Heart left ventricle (tissue), 16 donors: ENCODE measurements around the gene IL37. TPM values are rescaled to one million over a fixed set of nuclear protein-coding genes. Genes with fewer than 3 reads are reported as not detected.
"Not testable (repeated sequence)": the region's sequence is repeated elsewhere in the genome, so short reads cannot be mapped to it uniquely, and the experiment has no call there.

Experiments used
- ATAC-seq, 4 donors: fragments of 200-7000 bp; cut with Tn5 transposase; one replicate each; pipeline ENCODE4 v1.9.1; 2020 to 2022; ENCODE audit warnings: moderate library complexity in 4 of 4, mild to moderate bottlenecking in 3 of 4, moderate number of reproducible peaks in 1 of 4
- DNase-seq, 5 donors: peaks; one replicate each; pipeline ENCODE4 v3.0.0-alpha.2; 2020
- H3K27ac ChIP-seq, 12 donors: fragments of 200-600 bp; sonication (generic) in 4 of 12; one replicate each; pipeline versions ENCODE4 v1.5.0 to v1.8.0; 2016 to 2022; ENCODE audit warnings: mild to moderate bottlenecking in 2 of 12
- H3K27me3 ChIP-seq, 9 donors: fragments of 200-600 bp; sonication (generic) in 2 of 9; one replicate each; pipeline versions ENCODE4 v1.5.1 to v1.8.0; 2016 to 2022; ENCODE audit warnings: mild to moderate bottlenecking in 3 of 9
- H3K36me3 ChIP-seq, 9 donors: fragments of 200-600 bp; sonication (generic) in 2 of 9; one replicate each; pipeline versions ENCODE4 v1.5.0 to v1.8.0; 2018 to 2022; ENCODE audit warnings: mild to moderate bottlenecking in 2 of 9
- H3K4me1 ChIP-seq, 12 donors: fragments of 200-600 bp; sonication (generic) in 4 of 12; one replicate each; pipeline versions ENCODE4 v1.5.0 to v1.8.0; 2016 to 2022; ENCODE audit warnings: mild to moderate bottlenecking in 3 of 12
- H3K4me3 ChIP-seq, 12 donors: fragments of 200-600 bp; sonication (generic) in 4 of 12; one replicate each; pipeline versions ENCODE4 v1.5.0 to v1.8.0; 2017 to 2022; ENCODE audit warnings: mild to moderate bottlenecking in 9 of 12, moderate library complexity in 4 of 12
- H3K9me3 ChIP-seq, 12 donors: fragments of 200-600 bp; sonication (generic) in 4 of 12; one replicate each; pipeline versions ENCODE4 v1.5.0 to v1.8.0; 2016 to 2022; ENCODE audit warnings: mild to moderate bottlenecking in 1 of 12
- CTCF ChIP-seq, 12 donors: fragments of 200-600 bp; sonication (generic) in 4 of 12; IDR thresholded peaks; one replicate each; pipeline versions ENCODE4 v1.5.0 to v1.8.0; 2018 to 2022; ENCODE audit warnings: antibody characterized with exemption in 12 of 12, mild to moderate bottlenecking in 5 of 12
- POLR2A ChIP-seq, 2 donors: fragments of 450-650 bp; IDR thresholded peaks; one replicate each; pipeline ENCODE4 v1.6.1; 2017; ENCODE audit warnings: antibody characterized with exemption in 2 of 2, mild to moderate bottlenecking in 2 of 2, moderate library complexity in 2 of 2
- WGBS, 4 donors: extraction: QIAGEN DNeasy Blood & Tissue Kit in 2 of 4; methylation state at CpG; one replicate each; pipeline versions ENCODE4 v1.1.5 to v1.1.7; 2013 to 2018; 5-methylcytosine and 5-hydroxymethylcytosine counted together
- intact Hi-C, 10 donors: fragments of 100-400 bp; cut with DNase I; formaldehyde crosslinking; loops; one replicate each; pipeline versions ENCODE4 v1.11.1 to v1.14.2; 2022
- polyA plus RNA-seq, 2 donors: library from polyadenylated mRNA; stranded (reverse); fragments of 200-250 nt; gene quantifications; one replicate each; pipeline ENCODE4 v1.2.3, GENCODE V29; 2013
- total RNA-seq, 9 donors: library from RNA; depleted of rRNA in 2 of 9; stranded (reverse); fragments of >200 nt in 2 of 9; fragmentation: NEBNext Ultra II Directional in 3 of 9; extraction: Animal tissue kit (Norgen Biotek cat#: 25700) in 3 of 9; gene quantifications; one replicate each; pipeline versions ENCODE4 v1.1.0 to v1.2.4, GENCODE V29; 2016 to 2023
- donor health status: ischemic (EF 13 %, LVEDD 7.1; RV severe dilation, severe dysfunction).
- donor health status: healthy with polysubstance abuse.
- donor health status: DM: no; HTN: yes; CAD: no.
- donor health status: DM: no; HTN: no; CAD: no.
- donor health status: ischemic (EF 25% LVEDD 6.9; RV normal size, moderate dysfunction).
- donor health status: ischemic (EF 25% LVEDD 5.7; RV mildly dilated, moderate dysfunction).
- donor health status: healthy.
- donor health status: DM: yes; HTN: yes; CAD: no.
- donor health status: ischemic (EF 35%, LVEDD 5.7; RV mildly dilated, moderate dysfunction).
- donor health status: nonischemic (EF 11% LVEDD 7.7; RV severe dilation, severe dysfunction).
- donor health status: DM: yes; HTN: yes; CAD: no.
- donor health status: PGD.
- donor health status: ischemic (EF 29% LVEDD 5.4; RV normal size, mild dysfunction).
- donor health status: nonischemic (EF 23%, LVEDD 6.1; RV moderate dilation, normal function).

The IL37 gene
- total and polyA plus RNA-seq, 11 donors: not detected

GRCh38 chr2:112904883-112905282 lies 6.1 kb upstream of the IL37 start:
- H3K36me3 ChIP-seq: no peaks in the 10 kb centered on the region
- no peak for DNase-seq
- no peak for ATAC-seq
- WGBS, 4 donors: 66 to 78% (median 72%) methylated on average over 5 of the region's 5 CpGs
- TF ChIP-seq CTCF (IDR thresholded peaks at IDR 0.05) (no peak), POLR2A (IDR thresholded peaks at IDR 0.05) (no peak)
- peaks cover 0 to 9% (median 0%) of the 10 kb centered on the region in 9 donors for H3K27me3 ChIP-seq
- no peaks in the 10 kb centered on the region for H3K9me3 ChIP-seq
- no peak overlapping the region for H3K4me3 ChIP-seq
- no peak overlapping the region for H3K27ac ChIP-seq
- no peaks in the 10 kb centered on the region for H3K4me1 ChIP-seq
- intact Hi-C loops: no loop called here

GRCh38 chr2:112906276-112906675 lies 4.7 kb upstream of the IL37 start:
- Histone ChIP-seq H3K27me3 (peaks cover 0 to 9% (median 0%) of the 10 kb centered on the region in 9 donors), H3K9me3 (no peaks in the 10 kb centered on the region), H3K4me3 (no peak overlapping the region), H3K27ac (no peak overlapping the region), H3K4me1 (no peaks in the 10 kb centered on the region), H3K36me3 (no peaks in the 10 kb centered on the region)
- intact Hi-C loops: no loop called here
- ATAC-seq (no peak), DNase-seq (no peak)
- whole genome bisulfite sequencing, 4 donors: 71 to 80% (median 73%) methylated on average over 2 of the region's 2 CpGs
- TF ChIP-seq POLR2A (IDR thresholded peaks at IDR 0.05): no peak
- TF ChIP-seq CTCF (IDR thresholded peaks at IDR 0.05): no peak

- no peaks in the 10 kb centered on the region for H3K9me3 ChIP-seq
- H3K27ac ChIP-seq: no peak overlapping the region
- peaks cover 0 to 9% (median 0%) of the 10 kb centered on the region in 9 donors for H3K27me3 ChIP-seq
- WGBS, 4 donors: 91 to 95% (median 93%) methylated on average over 12 of the region's 12 CpGs
- H3K4me1 ChIP-seq: no peaks in the 10 kb centered on the region
- DNase-seq (no peak), ATAC-seq (no peak)
- no peak overlapping the region for H3K4me3 ChIP-seq
- TF ChIP-seq CTCF (IDR thresholded peaks at IDR 0.05) (no peak), POLR2A (IDR thresholded peaks at IDR 0.05) (no peak)
- no peaks in the 10 kb centered on the region for H3K36me3 ChIP-seq
- intact Hi-C loops: no loop called here
These were observed 3.7 kb upstream of the IL37 start for GRCh38 chr2:112907001-112907949.

GRCh38 chr2:112908559-112908958 lies 2.4 kb upstream of the IL37 start:
- H3K4me3 ChIP-seq, H3K36me3 ChIP-seq, intact Hi-C loops, H3K9me3 ChIP-seq, H3K27ac ChIP-seq, H3K4me1 ChIP-seq, ATAC-seq, DNase-seq: not testable (repeated sequence)
- WGBS, 4 donors: 54 to 70% (median 56%) methylated on average over 2 of the region's 2 CpGs
- peaks cover 0 to 15% (median 0%) of the 10 kb centered on the region in 9 donors for H3K27me3 ChIP-seq
